GM19467 (cell line): ENCODE results near the gene B4GAT1.

Experiments used
- ATAC-seq: cut with Tn5 transposase; IDR thresholded peaks from one replicate; pipeline ENCODE4 v1.9.1; 2021; ENCODE audit warnings: mild to moderate bottlenecking, moderate library complexity; ENCODE audit not compliant: unreplicated experiment

The B4GAT1 gene

GRCh38 chr11:66338276-66339161 is 8.9 kb downstream of the B4GAT1 start:
- no peak for ATAC-seq

- ATAC-seq: no peak
Observed at GRCh38 chr11:66337103-66337899, 10.1 kb downstream of the B4GAT1 start.

- ATAC-seq: peak; percentile 44
Observed at GRCh38 chr11:66336234-66337102, 11.0 kb downstream of the B4GAT1 start, which contains the start of gene RIN1. Gene RIN1 (minus strand): TSS chr11:66336434. CDS start chr11:66336402, 32 bp downstream.

- ATAC-seq: no peak
Observed at GRCh38 chr11:66335531-66336233, 11.7 kb downstream of the B4GAT1 start.

- ATAC-seq: no peak
Observed at GRCh38 chr11:66334605-66335442, 12.6 kb downstream of the B4GAT1 start.

GRCh38 chr11:66333896-66334604 is 13.4 kb downstream of the B4GAT1 start:
- ATAC-seq: no peak

GRCh38 chr11:66333220-66333877 is 14.1 kb downstream of the B4GAT1 start:
- no peak for ATAC-seq

GRCh38 chr11:66332371-66333219 is 14.8 kb downstream of the B4GAT1 start:
- ATAC-seq: no peak

GRCh38 chr11:66331542-66332370 is 15.7 kb downstream of the B4GAT1 start:
- no peak for ATAC-seq

GRCh38 chr11:66330931-66331330 is 16.5 kb downstream of the B4GAT1 start:
- no peak for ATAC-seq

- ATAC-seq: no peak
Observed at GRCh38 chr11:66329165-66329673, 18.2 kb downstream of the B4GAT1 start.

GRCh38 chr11:66328302-66329144 is 18.9 kb downstream of the B4GAT1 start:
- peak; percentile 51 for ATAC-seq

GRCh38 chr11:66328031-66328301 is 19.5 kb downstream of the B4GAT1 start:
- peak; percentile 15 for ATAC-seq

- ATAC-seq: no peak
Observed at GRCh38 chr11:66327171-66328030, 20.0 kb downstream of the B4GAT1 start.
